HL-60/S4 treated with retinoic acid at 250 ng/mL for 4 days and 3 days (cell line): ENCODE data around the gene ZMYND10.

ENCODE experiments used
- in situ Hi-C: fragments of 300-500 bp; cut with MboI; formaldehyde crosslinking; loops from 2 replicates; pipeline ENCODE4 v1.7.0; 2022; ENCODE audit warnings: low sequenced_read_pairs

Gene ZMYND10

DNA sequence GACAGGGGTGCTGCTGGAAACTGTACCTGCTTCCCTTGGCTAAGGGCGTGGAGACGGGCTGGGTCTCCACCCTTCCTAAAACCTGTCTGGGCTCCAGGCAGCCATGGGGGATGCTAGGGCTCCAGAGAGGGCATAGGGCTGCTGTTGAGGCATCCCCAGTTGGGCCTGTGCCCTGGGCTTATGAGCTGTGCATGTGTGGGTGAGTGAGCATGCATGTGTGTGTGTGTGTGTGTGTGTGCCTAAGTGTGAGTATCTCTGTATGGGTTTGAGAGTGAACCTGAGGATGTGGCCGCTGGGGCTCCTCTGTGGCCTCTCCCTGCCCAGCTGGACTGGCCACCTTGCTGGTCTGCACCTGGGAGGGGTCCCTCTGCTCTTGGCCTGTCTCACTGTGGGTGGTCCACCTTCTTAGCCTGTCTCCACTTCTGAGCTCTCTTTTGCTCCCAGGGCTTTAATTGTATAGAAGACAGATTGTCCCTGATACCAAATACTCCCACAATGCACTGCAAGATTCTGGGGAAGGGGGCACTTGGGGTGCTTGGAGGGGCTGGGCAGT lies 25.7 kb upstream of the ZMYND10 start:
- in situ Hi-C loops = loop anchor here (25.0 kb wide), 1 partner anchor 166 kb away; no protein-coding TSS in a partner anchor

DNA sequence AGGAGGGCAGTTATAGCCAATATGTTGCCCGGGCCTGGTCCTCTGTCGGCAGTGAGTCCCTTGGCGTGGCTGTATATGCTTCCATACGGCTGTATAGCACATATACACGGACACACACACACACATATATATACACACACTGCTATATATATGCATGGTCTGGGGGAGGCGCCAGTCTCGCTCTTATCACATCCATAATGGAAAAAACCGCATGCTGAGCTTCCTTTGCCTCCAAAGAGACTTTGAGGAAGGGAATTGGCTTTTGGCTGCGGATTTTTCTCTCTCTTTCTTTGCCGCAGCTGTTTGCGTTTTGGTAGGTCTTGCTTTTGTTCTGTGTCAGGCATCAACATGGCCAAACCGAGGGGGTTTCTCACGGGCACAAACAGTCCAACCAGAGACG lies 25.1 kb upstream of the ZMYND10 start:
- in situ Hi-C loops = loop anchor here (25.0 kb wide), 1 partner anchor 167 kb away; no protein-coding TSS in a partner anchor

DNA sequence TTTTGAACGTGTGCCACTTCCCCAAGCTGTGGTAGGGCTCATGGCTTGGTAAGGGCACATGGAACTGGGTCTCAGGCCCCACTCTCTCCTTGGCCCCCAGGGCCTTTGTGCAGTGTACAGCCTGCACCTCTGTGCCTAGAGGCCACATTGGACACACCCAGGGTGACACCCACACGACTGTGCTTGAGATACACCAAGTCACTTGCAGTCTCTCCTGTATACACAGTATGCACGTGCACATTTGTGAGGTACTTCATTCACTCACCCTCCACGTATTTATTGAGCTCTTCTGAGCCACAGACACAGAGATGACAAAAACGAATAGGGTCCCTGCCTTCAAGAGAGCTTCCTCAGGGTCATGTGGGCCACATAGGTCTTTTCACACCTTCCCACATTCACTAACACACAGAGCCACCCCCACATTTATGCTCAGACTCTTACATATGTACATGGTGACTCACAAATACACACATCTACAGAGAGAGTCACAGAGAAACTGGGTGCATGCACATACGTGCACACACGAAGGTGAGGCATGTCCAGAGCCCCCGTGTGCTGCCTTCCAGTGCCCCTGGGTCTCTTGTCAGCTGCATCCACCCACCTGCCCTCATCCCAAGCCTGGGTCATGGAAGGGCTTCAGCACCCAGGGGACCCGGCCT lies 23.6 kb upstream of the ZMYND10 start:
- in situ Hi-C loops = loop anchor here (25.0 kb wide), 1 partner anchor 168 kb away; no protein-coding TSS in a partner anchor

DNA sequence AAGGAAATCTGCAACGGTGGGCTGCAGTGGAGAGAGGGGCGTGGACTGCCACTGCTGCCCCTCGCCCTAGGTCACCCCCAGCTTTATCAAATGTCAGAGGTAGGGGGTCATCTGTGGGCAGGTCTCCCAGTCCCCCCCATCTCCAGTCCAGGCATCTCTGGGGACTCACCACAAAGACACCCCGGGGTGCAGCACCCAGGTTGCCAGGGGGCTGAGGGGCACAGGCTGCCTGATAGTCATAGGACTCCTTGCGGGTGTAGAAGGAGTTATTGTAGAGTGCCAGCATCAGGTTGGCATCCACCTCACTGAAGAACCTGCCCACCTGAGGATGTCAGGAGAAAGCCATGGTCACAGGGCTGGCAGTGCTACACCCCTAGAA lies 20.3 kb upstream of the ZMYND10 start:
- in situ Hi-C loops = loop anchor here (25.0 kb wide), 1 partner anchor 171 kb away; no protein-coding TSS in a partner anchor

DNA sequence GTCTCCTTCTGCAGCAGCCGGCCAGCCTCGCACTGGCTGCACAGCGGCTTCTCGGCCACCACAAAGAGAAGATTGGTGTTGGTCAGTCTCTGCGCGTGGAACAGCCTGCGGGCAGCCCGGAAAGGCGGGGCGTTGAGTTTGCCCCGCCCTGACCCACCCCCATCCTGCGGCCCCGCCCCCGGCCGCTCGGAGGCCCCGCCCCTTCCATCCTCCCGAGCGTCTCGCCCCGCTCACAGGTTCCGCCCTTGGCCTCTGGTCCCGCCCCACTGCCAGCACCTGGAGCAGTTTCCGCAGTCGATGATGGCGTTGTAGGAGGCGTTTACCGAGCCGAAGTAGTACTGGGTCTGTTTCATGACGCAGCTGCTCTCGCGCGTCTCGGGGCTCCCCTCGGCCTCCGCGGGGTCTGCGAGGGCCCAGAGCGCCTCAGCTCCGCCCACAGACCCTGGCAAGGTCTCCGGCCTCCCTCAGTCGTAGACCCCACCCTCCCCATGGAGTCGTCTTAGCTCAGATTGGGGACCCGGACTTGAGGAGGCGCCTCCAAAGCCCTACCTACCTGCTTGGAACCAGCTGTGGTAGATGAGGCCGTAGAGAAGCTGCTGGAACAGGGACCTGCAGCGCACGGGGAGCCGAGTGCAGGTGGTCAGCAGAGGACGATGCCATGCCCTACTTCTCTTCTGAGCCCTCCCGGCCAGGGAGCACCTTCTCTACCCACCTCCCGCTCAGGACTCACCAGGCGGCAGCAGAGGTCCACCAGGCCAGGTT lies 19.7 kb upstream of the ZMYND10 start:
- in situ Hi-C loops = loop anchor here (25.0 kb wide), 1 partner anchor 172 kb away; no protein-coding TSS in a partner anchor

DNA sequence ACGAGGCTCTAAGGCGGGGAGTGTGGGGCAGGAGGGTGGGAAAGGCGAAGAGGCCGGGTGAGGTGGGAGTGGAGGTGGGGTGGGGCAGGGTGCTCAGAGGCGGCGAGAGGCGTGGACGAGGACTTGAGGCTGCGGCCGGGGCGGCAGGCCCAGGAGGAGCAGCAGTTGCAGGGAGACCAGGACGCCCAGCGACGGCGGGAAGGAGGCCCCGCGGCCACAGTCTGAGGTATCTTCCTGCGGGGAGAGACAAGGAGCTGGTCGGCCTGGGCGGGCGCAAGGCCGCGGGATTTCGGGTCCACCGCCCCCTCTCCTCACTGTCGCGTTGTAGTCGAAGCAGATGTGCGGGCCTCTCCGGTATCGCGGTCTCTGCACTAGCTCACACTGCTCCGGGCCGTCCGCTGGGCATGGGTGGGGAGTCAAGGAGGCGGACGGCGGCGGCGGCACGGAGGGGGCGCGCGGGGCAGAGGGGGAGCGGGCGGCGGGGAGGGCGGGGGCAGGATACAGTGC lies 19.1 kb upstream of the ZMYND10 start:
- in situ Hi-C loops = loop anchor here (25.0 kb wide), 1 partner anchor 173 kb away; no protein-coding TSS in a partner anchor

DNA sequence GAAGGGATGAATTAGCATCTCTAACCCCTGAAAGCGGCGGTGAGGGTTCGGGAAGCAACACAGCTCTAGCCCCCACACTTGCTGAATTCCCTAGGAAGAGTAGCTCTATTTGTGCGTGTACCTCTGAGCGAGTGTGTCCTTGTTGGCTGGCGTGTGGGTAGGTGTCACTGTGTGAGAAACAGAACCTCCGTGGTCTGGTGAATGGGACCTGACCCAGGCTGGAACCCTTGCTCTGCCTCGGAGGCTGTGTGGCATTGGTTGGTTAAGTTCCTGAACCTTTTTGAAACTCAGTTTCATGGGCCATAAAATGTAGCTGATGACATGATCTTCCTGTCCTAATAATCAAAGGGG lies 14.2 kb upstream of the ZMYND10 start:
- in situ Hi-C loops = loop anchor here (25.0 kb wide), 1 partner anchor 178 kb away; no protein-coding TSS in a partner anchor

DNA sequence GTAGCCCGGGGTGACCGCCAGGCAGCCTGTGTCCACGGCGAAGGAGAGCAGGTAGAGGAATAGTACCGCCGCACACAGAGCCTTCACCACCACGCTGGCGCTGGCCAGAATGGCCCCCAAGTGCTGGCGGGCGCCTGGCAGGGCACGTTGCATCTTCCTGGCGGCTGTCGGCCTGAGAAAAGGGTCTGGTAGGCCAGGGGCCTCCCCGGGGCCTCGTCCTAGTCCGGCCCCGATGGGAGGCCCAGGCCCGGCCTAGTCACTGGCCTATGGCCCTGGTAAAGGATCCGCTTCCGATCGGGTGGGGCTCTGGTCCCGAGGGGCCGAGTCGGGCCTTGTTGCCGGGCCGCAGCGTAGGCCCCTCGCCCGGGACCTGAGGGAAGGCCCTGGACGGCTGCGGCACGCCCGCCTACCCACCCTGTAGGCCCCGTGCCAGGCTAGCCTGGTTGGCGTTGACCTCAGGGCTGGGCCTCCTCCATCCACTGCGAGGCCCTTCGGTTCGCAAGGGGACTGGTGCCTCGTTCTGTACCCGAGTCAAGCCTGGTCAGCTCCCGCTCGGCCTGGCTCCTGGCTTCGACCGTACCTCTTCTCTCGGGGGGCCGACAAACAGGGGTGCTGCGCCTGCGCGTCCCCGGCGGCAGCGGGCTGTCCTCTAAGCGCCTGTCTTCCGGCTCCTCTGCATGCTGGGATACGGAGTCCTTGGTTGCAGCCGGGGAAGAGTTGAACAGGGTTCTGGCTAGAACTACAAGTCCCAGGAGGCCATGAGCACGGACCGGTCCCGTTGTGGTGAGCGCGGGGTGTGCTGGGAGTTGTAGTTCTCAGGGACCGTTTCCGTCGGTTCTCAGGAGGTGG lies 13.6 kb upstream of the ZMYND10 start, which contains the start of gene TMEM115:
Gene TMEM115 (minus strand): TSS at position 611 of the 849 bp plus-strand sequence. CDS start 458 bp downstream, at position 153.
- in situ Hi-C loops = loop anchor here (25.0 kb wide), 1 partner anchor 178 kb away; no protein-coding TSS in a partner anchor

DNA sequence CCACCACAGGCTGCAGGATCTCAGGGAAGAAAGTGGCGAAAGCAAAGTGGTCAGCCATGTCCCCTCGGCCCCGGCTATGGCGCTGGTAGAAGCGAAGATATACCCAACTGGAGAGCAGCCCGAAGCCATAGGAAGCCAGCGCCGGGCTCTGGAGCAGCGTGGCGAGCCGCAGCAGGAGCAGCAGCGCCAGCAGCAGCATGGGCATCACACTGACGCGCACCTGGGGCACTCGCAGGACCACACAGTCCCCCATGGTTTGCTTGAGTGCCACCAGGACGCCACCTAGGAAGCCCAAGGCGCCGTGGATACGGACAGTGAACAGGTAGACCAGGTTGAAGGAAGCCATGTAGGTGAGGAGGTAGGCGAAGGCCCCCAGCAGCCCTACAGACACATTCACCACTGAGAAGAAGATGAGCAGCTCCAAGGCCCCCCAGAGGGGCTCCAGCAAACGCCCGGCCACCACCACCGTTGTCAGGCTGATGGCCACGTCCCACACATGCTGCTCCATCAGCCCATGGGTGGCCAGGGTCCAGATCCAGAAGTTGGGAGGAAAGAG lies 12.9 kb upstream of the ZMYND10 start:
- in situ Hi-C loops = loop anchor here (25.0 kb wide), 1 partner anchor 179 kb away; no protein-coding TSS in a partner anchor

DNA sequence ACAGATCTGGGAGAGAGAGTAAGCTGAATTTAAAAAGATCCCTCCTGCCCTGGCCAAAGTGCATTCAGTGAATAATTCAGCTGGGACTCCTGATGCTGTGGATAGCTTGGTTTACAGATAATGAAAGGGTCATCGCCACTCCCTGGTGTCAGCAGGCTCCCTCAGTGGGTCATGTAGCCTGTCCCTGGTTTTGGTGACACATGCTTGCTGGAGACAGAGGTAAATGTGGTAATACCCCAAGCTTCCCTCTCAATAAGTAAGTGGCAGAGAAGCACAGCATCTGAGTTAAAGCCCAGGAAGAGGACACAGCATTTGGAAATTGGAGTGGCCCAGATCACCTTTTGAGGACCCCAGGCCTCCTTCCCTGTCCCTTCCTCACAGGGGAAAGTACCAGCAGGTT lies 11.9 kb upstream of the ZMYND10 start:
- in situ Hi-C loops = loop anchor here (25.0 kb wide), 1 partner anchor 180 kb away; no protein-coding TSS in a partner anchor

DNA sequence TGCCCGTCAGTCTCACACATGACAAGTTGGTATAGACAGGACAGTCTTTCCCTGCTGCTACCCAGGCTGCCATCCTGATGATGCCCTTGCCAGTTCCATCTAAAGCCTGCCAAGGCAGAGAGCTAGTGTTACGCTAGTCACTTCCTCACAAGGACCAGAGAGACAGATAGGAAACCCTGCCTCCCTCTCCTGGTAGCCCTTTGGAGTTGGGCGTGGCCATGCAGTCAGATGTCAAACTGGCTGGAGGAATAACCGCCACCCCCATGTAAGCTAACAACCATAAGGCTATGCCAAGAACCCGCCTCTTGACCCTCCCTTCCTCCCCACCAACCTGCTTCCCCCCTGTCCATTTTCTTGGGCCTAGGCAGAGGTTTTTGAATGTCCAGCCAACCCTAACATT lies 11.0 kb upstream of the ZMYND10 start:
- in situ Hi-C loops = loop anchor here (25.0 kb wide), 1 partner anchor 181 kb away; no protein-coding TSS in a partner anchor

DNA sequence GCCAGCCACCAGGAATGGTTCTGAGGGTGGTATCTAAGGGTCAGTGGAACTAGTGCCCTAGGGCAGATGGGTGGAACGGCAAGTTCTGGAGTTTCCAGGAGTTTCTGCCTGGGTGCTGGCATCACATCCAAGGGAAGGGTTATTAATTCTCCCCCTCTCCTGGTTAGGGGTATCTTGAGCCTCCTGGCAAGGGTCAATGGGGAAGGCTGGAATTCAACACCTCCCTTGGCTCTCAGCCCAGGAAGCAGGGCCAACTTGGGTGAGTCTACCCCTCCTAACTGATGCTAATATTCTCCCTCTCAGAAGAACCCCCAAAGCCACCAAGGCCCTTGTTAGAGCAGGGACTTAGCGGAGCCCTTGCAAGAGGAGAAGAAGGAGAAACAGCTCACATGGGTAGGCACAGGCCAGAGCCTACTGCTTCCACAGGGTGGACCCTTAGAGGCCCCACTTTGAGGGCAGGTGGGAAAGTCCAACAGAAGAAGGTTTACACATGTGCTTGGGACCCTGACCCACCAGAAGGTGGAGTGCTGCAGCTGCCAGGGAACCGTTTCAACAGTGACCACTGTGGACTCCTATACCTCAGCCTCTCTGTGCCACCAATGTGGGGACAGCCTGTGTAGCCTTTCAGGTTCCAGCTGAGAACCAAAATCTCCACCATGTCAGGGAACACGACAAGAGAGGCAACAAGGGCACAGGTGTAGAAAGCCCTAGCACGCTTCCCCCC lies 10.5 kb upstream of the ZMYND10 start:
- in situ Hi-C loops = loop anchor here (25.0 kb wide), 1 partner anchor 181 kb away; no protein-coding TSS in a partner anchor

DNA sequence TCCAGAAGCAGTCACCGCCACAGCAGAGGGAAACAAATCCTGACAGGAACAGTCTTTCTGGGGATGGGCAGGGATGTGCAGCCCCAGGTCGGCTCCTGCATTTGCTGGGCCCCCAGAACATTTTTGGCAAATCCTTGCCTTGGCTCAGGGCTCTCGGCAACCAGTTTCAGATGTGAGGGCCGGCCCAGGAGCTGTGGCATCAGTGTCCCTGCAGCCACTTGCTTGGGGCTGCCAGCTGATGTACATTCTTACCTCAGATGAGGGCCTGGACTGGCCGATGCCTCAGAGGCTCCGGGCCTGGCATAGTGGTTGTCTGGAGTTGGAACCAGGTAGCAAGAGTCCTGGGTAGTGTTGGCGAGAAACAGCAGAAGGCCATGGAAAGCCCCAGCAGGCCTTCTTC lies 9.3 kb upstream of the ZMYND10 start:
- in situ Hi-C loops = loop anchor here (25.0 kb wide), 1 partner anchor 182 kb away; no protein-coding TSS in a partner anchor

DNA sequence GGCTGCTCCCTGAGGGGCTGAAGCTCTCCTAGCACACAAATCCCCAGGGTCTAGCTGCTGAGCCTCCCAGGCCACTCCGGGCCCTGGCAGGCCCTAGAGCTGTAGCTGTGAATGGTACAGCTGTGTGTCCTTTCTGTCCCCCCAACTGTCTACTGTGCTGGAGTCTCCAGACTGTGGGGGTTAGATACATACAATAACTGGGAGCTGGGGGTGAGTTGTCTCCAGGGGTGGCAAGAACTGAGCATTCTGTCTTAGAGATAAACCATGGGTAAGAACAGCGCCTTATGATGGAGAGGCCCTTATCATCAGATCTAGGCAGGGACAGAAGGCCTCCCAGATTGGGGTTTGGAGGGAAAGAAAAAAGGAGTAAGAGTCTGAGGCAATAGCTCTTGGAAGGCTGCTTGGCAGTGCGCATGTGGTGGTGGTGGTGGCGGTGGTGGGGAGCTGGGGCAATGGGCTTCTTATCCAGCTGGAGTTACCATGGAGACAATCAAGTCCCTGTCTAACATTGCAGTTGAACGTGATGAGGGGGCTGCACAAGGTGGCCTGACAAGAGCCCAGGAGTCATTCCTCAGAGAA lies 8.7 kb upstream of the ZMYND10 start:
- in situ Hi-C loops = loop anchor here (25.0 kb wide), 1 partner anchor 183 kb away; no protein-coding TSS in a partner anchor

DNA sequence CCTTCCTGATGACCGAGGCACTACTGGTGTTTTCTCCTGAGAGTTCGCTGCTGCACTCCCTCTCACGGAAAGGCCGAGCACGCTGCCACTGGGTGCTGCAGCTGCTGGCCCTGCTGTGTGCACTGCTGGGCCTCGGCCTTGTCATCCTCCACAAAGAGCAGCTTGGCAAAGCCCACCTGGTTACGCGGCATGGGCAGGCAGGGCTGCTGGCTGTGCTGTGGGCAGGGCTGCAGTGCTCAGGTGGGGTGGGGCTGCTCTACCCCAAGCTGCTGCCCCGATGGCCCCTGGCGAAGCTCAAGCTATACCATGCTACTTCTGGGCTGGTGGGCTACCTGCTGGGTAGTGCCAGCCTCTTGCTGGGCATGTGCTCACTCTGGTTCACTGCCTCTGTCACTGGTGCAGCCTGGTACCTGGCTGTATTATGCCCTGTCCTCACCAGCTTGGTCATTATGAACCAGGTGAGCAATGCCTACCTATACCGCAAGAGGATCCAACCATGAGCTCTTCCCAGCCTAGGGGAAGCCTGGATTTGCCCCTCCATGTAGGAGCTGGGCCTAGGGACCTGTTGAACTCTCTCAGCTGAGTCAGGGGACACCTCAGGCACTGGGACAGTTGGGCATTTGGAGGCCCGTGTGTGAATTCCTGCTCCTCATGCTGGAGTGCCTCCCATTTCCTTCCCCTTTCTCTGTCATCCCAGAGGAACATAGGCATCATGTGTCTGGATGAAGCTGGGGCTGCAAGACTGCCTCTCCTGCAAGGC lies 7.9 kb upstream of the ZMYND10 start:
- in situ Hi-C loops = loop anchor here (25.0 kb wide), 1 partner anchor 184 kb away; no protein-coding TSS in a partner anchor

DNA sequence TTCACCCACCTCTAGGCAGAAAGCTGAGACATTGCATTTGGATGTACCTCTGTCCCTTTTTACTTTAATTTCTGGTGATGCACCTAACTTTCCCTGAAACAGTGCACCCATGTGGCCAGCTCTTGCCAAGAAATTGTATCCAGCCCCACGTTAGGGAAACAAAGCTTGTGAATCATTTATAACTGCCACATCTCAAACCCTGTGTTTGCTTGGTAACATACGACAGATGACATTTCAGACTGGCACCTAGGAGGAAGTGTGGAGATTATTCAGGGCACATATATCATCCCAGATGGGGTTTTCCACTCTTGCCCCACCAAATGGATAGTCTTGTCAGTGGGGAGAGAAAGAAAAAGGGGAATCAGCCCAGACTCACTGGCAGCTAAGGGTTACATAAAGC lies 7.2 kb upstream of the ZMYND10 start:
- in situ Hi-C loops = loop anchor here (25.0 kb wide), 1 partner anchor 185 kb away; no protein-coding TSS in a partner anchor

DNA sequence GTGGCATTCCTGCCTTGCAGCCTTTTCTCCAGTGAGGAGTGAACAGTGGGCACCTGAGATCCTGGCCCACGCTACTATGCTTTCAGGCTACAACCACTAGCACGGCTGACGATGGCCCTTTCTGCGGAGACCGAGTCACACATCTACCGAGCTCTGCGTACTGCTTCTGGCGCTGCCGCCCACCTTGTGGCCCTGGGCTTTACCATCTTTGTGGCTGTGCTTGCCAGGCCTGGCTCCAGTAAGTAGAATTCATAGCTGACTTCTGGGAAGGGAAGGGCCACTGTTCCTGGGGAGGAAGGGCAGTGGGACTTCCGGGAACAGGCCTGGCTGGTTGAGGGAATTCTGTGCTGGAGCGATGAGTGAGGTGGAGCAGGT lies 5.8 kb upstream of the ZMYND10 start:
- in situ Hi-C loops = loop anchor here (25.0 kb wide), 1 partner anchor 186 kb away; no protein-coding TSS in a partner anchor
